SH-SY5Y (cell line): ENCODE results near the gene ZNF277.

ENCODE experiments used
- GATA2 ChIP-seq: IDR thresholded peaks from 2 replicates; pipeline ENCODE4 v1.6.1; 2011; ENCODE audit warnings: mild to moderate bottlenecking, low read depth, low read length
- GATA3 ChIP-seq: IDR thresholded peaks from 2 replicates; pipeline ENCODE4 v1.6.1; 2011; ENCODE audit warnings: low read depth, mild to moderate bottlenecking, low read length, moderate library complexity

DNA sequence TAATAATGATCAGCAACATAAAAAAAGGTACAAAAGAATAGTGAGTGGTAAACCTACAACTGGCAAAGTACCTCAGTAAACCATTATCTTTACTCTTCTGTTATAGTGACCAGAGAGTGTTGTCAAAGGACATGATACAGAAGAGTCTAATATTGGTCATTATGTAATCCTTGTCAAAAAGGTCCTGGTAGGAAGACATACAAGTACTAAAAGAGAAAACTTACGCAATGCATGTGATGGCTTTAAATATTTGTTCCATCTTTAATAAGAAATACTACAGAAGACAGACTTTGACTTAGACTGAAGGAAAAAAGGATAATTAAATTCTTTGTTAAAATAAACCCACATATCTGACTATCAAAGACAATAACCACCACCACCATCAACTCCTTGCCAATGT is 6.8 kb upstream of the ZNF277 start:
- no peak for TF ChIP-seq GATA3
- no peak for TF ChIP-seq GATA2
